ENCODE results near the gene ARVCF. TPM values are rescaled to one million over a fixed set of nuclear protein-coding genes. Genes with fewer than 3 reads are reported as not detected.

ARVCF gene
- total and polyA plus RNA-seq, 2 donors (not counting 1 experiment from before 2014, with no cell fraction given) = 2.2 to 6.7 TPM

DNA sequence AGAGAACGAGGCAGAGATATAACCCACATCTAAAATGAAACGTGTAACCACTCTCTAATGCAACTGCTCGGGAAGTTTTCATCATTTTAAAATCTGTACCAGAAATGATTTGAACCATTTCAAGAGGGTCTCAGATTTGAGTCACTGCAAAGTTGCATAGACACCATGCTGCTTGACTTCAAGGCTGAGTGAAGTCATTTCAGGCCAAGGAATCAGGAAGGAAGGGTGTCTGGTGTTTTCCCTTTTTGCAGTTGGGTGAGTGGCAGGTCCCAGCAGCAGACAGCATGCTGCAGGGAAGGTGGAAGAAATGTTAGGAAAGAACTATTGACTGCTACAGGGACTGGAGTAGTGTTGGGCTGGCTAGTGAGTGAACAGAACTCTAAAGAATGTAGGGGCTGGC, 20.8 kb upstream of the ARVCF start:
- WGBS (ENCODE audit: insufficient coverage) = 72% methylated on average over 3 of the region's 3 CpGs
- POLR2A ChIA-PET = no interaction called here
- H3K27ac Mint-ChIP-seq = peak overlapping the region; percentile 96

More for the DNA sequence above, 20.8 kb upstream of the ARVCF start:
- H2AFZ ChIP-seq (ENCODE audit: insufficient read depth, low read depth, low read length, poor library complexity, severe bottlenecking) = no peak overlapping the region
- peak overlapping the region; percentile 55 for H3K4me3 Mint-ChIP-seq
- no peaks in the 10 kb centered on the region for H3K27me3 ChIP-seq (replicated peaks in 1 of 4; ENCODE audit: control extremely low read depth in 1 of 4, control insufficient read depth in 3 of 4, insufficient read depth in 4 of 4, low read length in 3 of 4)
- intact Hi-C loops (cut with micrococcal nuclease) = loop anchor here (5.0 kb wide), 1 partner anchor 50 kb away; no protein-coding TSS in a partner anchor
- H3K9me3 Mint-ChIP-seq (ENCODE audit: insufficient read depth) = peaks cover 3% of the 10 kb centered on the region
- peaks cover 56% of the 10 kb centered on the region for H3K4me1 Mint-ChIP-seq
- H3K9ac ChIP-seq (ENCODE audit: low read length) = no peak overlapping the region
- H3K4me1 ChIP-seq (ENCODE audit: control insufficient read depth in 2 of 2, insufficient read depth in 2 of 2, low read length in 2 of 2) = peaks cover 14 to 45% of the 10 kb centered on the region in 2 donors
- TF ChIP-seq, protein P1, sequence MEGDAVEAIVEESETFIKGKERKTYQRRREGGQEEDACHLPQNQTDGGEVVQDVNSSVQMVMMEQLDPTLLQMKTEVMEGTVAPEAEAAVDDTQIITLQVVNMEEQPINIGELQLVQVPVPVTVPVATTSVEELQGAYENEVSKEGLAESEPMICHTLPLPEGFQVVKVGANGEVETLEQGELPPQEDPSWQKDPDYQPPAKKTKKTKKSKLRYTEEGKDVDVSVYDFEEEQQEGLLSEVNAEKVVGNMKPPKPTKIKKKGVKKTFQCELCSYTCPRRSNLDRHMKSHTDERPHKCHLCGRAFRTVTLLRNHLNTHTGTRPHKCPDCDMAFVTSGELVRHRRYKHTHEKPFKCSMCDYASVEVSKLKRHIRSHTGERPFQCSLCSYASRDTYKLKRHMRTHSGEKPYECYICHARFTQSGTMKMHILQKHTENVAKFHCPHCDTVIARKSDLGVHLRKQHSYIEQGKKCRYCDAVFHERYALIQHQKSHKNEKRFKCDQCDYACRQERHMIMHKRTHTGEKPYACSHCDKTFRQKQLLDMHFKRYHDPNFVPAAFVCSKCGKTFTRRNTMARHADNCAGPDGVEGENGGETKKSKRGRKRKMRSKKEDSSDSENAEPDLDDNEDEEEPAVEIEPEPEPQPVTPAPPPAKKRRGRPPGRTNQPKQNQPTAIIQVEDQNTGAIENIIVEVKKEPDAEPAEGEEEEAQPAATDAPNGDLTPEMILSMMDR (IDR thresholded peaks at IDR 0.05) = no peak
- no peak for TF ChIP-seq EZH2 (IDR thresholded peaks at IDR 0.05; ENCODE audit: borderline replicate concordance, insufficient read depth, low read depth, low read length, poor library complexity, severe bottlenecking)
- no peaks in the 10 kb centered on the region for H3K27me3 Mint-ChIP-seq
- H3K27ac ChIP-seq (ENCODE audit: low read length in 2 of 2) = no peak overlapping the region
- ATAC-seq (ENCODE audit: low read depth) (no peak), DNase-seq (no peak)
- H4K20me1 ChIP-seq (ENCODE audit: control insufficient read depth, insufficient read depth, low read length, poor library complexity, severe bottlenecking) = peaks cover 38% of the 10 kb centered on the region
- CTCF ChIA-PET = interaction anchor here (0.6 to 2.7 kb wide), 6 partner anchors 16 to 74 kb away, joined by 3 to 11 read pairs (median 3); partner anchors contain the start of gene TANGO2
- H3K4me3 ChIP-seq (ENCODE audit: control extremely low read depth in 1 of 5, extremely low read depth in 1 of 5, insufficient read depth in 1 of 5, low read depth in 2 of 5, low read length in 4 of 5) = no peak overlapping the region
- peaks cover 0 to 39% (median 10%) of the 10 kb centered on the region in 3 donors for H3K9me3 ChIP-seq (ENCODE audit: control extremely low read depth in 1 of 3, control insufficient read depth in 2 of 3, insufficient read depth in 1 of 3, low read length in 2 of 3)
- peaks cover 0 to 28% of the 10 kb centered on the region in 2 experiments for H3K36me3 ChIP-seq (replicated peaks in 1 of 2; ENCODE audit: control extremely low read depth in 1 of 2, control insufficient read depth in 1 of 2, extremely low read depth in 1 of 2, insufficient read depth in 2 of 2, low read length in 1 of 2)
- peaks cover 52% of the 10 kb centered on the region for H3K79me2 ChIP-seq (ENCODE audit: control insufficient read depth, insufficient read depth, low read length)
- H3K4me2 ChIP-seq (replicated peaks; ENCODE audit: low read depth, low read length, poor library complexity, severe bottlenecking) = no peak overlapping the region

Measured in B cell (primary cell).